IPS-18a (cell line): Measurements from ENCODE around the gene ADGRA3.
"Not testable (repeated sequence)": the region's sequence is repeated elsewhere in the genome, so short reads cannot be mapped to it uniquely, and the experiment has no call there.

Experiments
- H3K27ac ChIP-seq: one replicate; pipeline ENCODE4 v1.5.1; 2013; ENCODE audit warnings: low read length
- H3K27me3 ChIP-seq: one replicate; pipeline ENCODE4 v1.6.1; 2013; ENCODE audit warnings: mild to moderate bottlenecking, low read length; ENCODE audit not compliant: control insufficient read depth, insufficient read depth
- H3K36me3 ChIP-seq: one replicate; pipeline ENCODE4 v1.6.1; 2013; ENCODE audit warnings: low read depth, low read length; ENCODE audit not compliant: control insufficient read depth
- H3K4me1 ChIP-seq: one replicate; pipeline ENCODE4 v1.6.1; 2013; ENCODE audit warnings: low read depth, low read length; ENCODE audit not compliant: control insufficient read depth
- H3K4me3 ChIP-seq: one replicate; pipeline ENCODE4 v1.5.1; 2013; ENCODE audit warnings: low read length
- H3K9ac ChIP-seq: one replicate; pipeline ENCODE4 v1.6.1; 2013; ENCODE audit warnings: mild to moderate bottlenecking, low read length, moderate library complexity
- H3K9me3 ChIP-seq: one replicate; pipeline ENCODE4 v1.6.1; 2013; ENCODE audit warnings: low read depth, low read length; ENCODE audit not compliant: control insufficient read depth

ADGRA3 gene

GRCh38 chr4:22391551-22391950 lies 124.3 kb downstream of the ADGRA3 start:
- Histone ChIP-seq H3K36me3 (peaks cover 26% of the 10 kb centered on the region), H3K4me1 (no peaks in the 10 kb centered on the region), H3K4me3 (no peak overlapping the region), H3K9ac (no peak overlapping the region), H3K27ac (no peak overlapping the region), H3K9me3 (no peaks in the 10 kb centered on the region), H3K27me3 (no peaks in the 10 kb centered on the region)

GRCh38 chr4:22389240-22389870 lies 126.5 kb downstream of the ADGRA3 start:
- Histone ChIP-seq H3K4me3 (no peak overlapping the region), H3K4me1 (no peaks in the 10 kb centered on the region), H3K9ac (no peak overlapping the region), H3K36me3 (peaks cover 33% of the 10 kb centered on the region), H3K27ac (no peak overlapping the region), H3K9me3 (no peaks in the 10 kb centered on the region), H3K27me3 (no peaks in the 10 kb centered on the region)

GRCh38 chr4:22385611-22386011 lies 130.3 kb downstream of the ADGRA3 start:
- no peak overlapping the region for H3K4me3 ChIP-seq
- no peaks in the 10 kb centered on the region for H3K27me3 ChIP-seq
- H3K36me3 ChIP-seq, result peaks cover 30% of the 10 kb centered on the region
- no peak overlapping the region for H3K27ac ChIP-seq
- H3K4me1 ChIP-seq, result no peaks in the 10 kb centered on the region
- no peak overlapping the region for H3K9ac ChIP-seq
- no peaks in the 10 kb centered on the region for H3K9me3 ChIP-seq

- H3K36me3 ChIP-seq, result peaks cover 30% of the 10 kb centered on the region
- no peak overlapping the region for H3K9ac ChIP-seq
- no peaks in the 10 kb centered on the region for H3K9me3 ChIP-seq
- no peak overlapping the region for H3K4me3 ChIP-seq
- H3K27me3 ChIP-seq, result no peaks in the 10 kb centered on the region
- no peak overlapping the region for H3K27ac ChIP-seq
- no peaks in the 10 kb centered on the region for H3K4me1 ChIP-seq
These were observed 131.7 kb downstream of the ADGRA3 start for GRCh38 chr4:22384154-22384553.

- H3K27me3 ChIP-seq, H3K9ac ChIP-seq, H3K27ac ChIP-seq, H3K4me1 ChIP-seq, H3K9me3 ChIP-seq, H3K4me3 ChIP-seq: not testable (repeated sequence)
- H3K36me3 ChIP-seq, result peaks cover 12% of the 10 kb centered on the region
These were observed 133.7 kb downstream of the ADGRA3 start for GRCh38 chr4:22382216-22382615.

GRCh38 chr4:22372986-22373385 lies 142.9 kb downstream of the ADGRA3 start:
- no peaks in the 10 kb centered on the region for H3K4me1 ChIP-seq
- H3K27ac ChIP-seq, result no peak overlapping the region

GRCh38 chr4:22369901-22370562 lies 145.8 kb downstream of the ADGRA3 start:
- no peaks in the 10 kb centered on the region for H3K4me1 ChIP-seq
- H3K27me3 ChIP-seq, result no peaks in the 10 kb centered on the region
- H3K9me3 ChIP-seq, result no peaks in the 10 kb centered on the region
- no peak overlapping the region for H3K27ac ChIP-seq
- H3K4me3 ChIP-seq, result no peak overlapping the region
- no peak overlapping the region for H3K9ac ChIP-seq
- no peaks in the 10 kb centered on the region for H3K36me3 ChIP-seq

More at GRCh38 chr4:22372986-22373385, 142.9 kb downstream of the ADGRA3 start:
- no peak overlapping the region for H3K9ac ChIP-seq
- no peaks in the 10 kb centered on the region for H3K27me3 ChIP-seq
- no peaks in the 10 kb centered on the region for H3K36me3 ChIP-seq
- H3K4me3 ChIP-seq, result no peak overlapping the region
- no peaks in the 10 kb centered on the region for H3K9me3 ChIP-seq

- Histone ChIP-seq H3K4me3 (no peak overlapping the region), H3K4me1 (peaks cover 9% of the 10 kb centered on the region), H3K36me3 (no peaks in the 10 kb centered on the region), H3K27ac (no peak overlapping the region), H3K27me3 (no peaks in the 10 kb centered on the region), H3K9ac (no peak overlapping the region), H3K9me3 (no peaks in the 10 kb centered on the region)
These were observed 152.1 kb downstream of the ADGRA3 start for GRCh38 chr4:22363787-22364186.

- no peaks in the 10 kb centered on the region for H3K27me3 ChIP-seq
- peaks cover 9% of the 10 kb centered on the region for H3K4me1 ChIP-seq
- H3K4me3 ChIP-seq, result no peak overlapping the region
These were observed 152.8 kb downstream of the ADGRA3 start for GRCh38 chr4:22363036-22363435.

GRCh38 chr4:22356987-22357596 lies 158.8 kb downstream of the ADGRA3 start:
- H3K27me3 ChIP-seq, result no peaks in the 10 kb centered on the region
- no peaks in the 10 kb centered on the region for H3K36me3 ChIP-seq
- no peaks in the 10 kb centered on the region for H3K9me3 ChIP-seq
- no peak overlapping the region for H3K27ac ChIP-seq
- H3K9ac ChIP-seq, result no peak overlapping the region
- no peak overlapping the region for H3K4me3 ChIP-seq
- peaks cover 9% of the 10 kb centered on the region for H3K4me1 ChIP-seq

More at GRCh38 chr4:22363036-22363435, 152.8 kb downstream of the ADGRA3 start:
- Histone ChIP-seq H3K9ac (no peak overlapping the region), H3K36me3 (no peaks in the 10 kb centered on the region), H3K27ac (no peak overlapping the region), H3K9me3 (no peaks in the 10 kb centered on the region)

GRCh38 chr4:22348410-22348809 lies 167.5 kb downstream of the ADGRA3 start:
- Histone ChIP-seq H3K27me3 (no peaks in the 10 kb centered on the region), H3K9ac (no peak overlapping the region), H3K27ac (no peak overlapping the region), H3K9me3 (no peaks in the 10 kb centered on the region), H3K4me1 (no peaks in the 10 kb centered on the region), H3K36me3 (no peaks in the 10 kb centered on the region), H3K4me3 (no peak overlapping the region)

GRCh38 chr4:22345678-22346077 lies 170.2 kb downstream of the ADGRA3 start:
- Histone ChIP-seq H3K27me3 (no peaks in the 10 kb centered on the region), H3K27ac (no peak overlapping the region), H3K36me3 (no peaks in the 10 kb centered on the region), H3K9ac (no peak overlapping the region), H3K4me1 (no peaks in the 10 kb centered on the region), H3K9me3 (no peaks in the 10 kb centered on the region), H3K4me3 (no peak overlapping the region)
